Measurements from ENCODE around the gene ZCCHC14. TPM values are rescaled to one million over a fixed set of nuclear protein-coding genes. Genes with fewer than 3 reads are reported as not detected.
"Not testable (repeated sequence)": the region's sequence is repeated elsewhere in the genome, so short reads cannot be mapped to it uniquely, and the experiment has no call there.

The ZCCHC14 gene
- total and polyA plus RNA-seq, 2 experiments from 2014 or later, result 7.9 to 23.2 TPM

DNA sequence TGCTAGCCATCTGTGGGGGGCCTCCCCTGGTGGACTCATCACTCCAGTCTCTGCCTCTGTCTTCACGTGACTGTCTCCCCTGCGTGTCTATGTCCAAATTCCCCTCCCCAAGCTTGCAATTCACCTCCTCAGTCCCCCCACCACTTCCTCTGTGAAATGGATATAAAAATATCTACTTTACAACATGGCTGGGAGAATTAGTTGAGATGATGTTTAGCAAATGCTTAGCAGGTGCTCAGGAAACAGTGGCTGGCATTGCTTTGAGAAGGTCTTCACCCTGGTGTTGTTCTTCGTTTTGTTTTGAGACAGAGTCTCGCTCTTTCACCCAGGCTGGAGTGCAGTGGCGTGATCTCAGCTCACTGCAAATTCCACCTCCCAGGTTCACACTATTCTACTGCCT is 8.3 kb upstream of the ZCCHC14 start:
- no peaks in the 10 kb centered on the region for H3K9me3 ChIP-seq (ENCODE audit: low read depth)
- H3K27ac ChIP-seq, result no peak overlapping the region
- no peaks in the 10 kb centered on the region for H3K36me3 ChIP-seq
- no peak overlapping the region for H3K4me3 ChIP-seq
- no peak for DNase-seq (ENCODE audit: low read depth in 1 of 2, low spot score in 1 of 2)
- peaks cover 5% of the 10 kb centered on the region for H3K4me1 ChIP-seq (ENCODE audit: low read depth)
- H3K27me3 ChIP-seq, result no peaks in the 10 kb centered on the region
- TF ChIP-seq, protein P1, sequence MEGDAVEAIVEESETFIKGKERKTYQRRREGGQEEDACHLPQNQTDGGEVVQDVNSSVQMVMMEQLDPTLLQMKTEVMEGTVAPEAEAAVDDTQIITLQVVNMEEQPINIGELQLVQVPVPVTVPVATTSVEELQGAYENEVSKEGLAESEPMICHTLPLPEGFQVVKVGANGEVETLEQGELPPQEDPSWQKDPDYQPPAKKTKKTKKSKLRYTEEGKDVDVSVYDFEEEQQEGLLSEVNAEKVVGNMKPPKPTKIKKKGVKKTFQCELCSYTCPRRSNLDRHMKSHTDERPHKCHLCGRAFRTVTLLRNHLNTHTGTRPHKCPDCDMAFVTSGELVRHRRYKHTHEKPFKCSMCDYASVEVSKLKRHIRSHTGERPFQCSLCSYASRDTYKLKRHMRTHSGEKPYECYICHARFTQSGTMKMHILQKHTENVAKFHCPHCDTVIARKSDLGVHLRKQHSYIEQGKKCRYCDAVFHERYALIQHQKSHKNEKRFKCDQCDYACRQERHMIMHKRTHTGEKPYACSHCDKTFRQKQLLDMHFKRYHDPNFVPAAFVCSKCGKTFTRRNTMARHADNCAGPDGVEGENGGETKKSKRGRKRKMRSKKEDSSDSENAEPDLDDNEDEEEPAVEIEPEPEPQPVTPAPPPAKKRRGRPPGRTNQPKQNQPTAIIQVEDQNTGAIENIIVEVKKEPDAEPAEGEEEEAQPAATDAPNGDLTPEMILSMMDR (IDR thresholded peaks at IDR 0.05; ENCODE audit: low read depth, low read length), result no peak

DNA sequence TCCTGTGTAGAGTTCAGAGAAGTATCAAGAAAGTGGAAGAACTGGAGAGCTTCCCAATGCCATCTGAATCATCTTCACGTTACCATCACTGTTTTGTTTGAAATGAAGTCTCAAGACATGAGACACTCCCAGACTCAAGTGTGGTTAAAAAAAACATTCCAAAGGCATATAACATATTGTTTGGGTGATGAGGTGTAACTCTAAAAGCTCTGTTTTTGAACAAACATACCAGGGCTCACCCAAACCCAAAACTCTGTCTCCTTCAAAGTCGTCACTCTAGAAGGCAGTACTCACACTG is 6.3 kb upstream of the ZCCHC14 start:
- H3K4me3 ChIP-seq, result no peak overlapping the region
- H3K27me3 ChIP-seq, result no peaks in the 10 kb centered on the region
- no peaks in the 10 kb centered on the region for H3K36me3 ChIP-seq
- H3K4me1 ChIP-seq (ENCODE audit: low read depth), result peaks cover 5% of the 10 kb centered on the region
- TF ChIP-seq, protein P1 (IDR thresholded peaks at IDR 0.05; ENCODE audit: low read depth, low read length), result no peak
- H3K27ac ChIP-seq, result no peak overlapping the region
- no peaks in the 10 kb centered on the region for H3K9me3 ChIP-seq (ENCODE audit: low read depth)
- DNase-seq (ENCODE audit: low read depth in 1 of 2, low spot score in 1 of 2), result no peak

DNA sequence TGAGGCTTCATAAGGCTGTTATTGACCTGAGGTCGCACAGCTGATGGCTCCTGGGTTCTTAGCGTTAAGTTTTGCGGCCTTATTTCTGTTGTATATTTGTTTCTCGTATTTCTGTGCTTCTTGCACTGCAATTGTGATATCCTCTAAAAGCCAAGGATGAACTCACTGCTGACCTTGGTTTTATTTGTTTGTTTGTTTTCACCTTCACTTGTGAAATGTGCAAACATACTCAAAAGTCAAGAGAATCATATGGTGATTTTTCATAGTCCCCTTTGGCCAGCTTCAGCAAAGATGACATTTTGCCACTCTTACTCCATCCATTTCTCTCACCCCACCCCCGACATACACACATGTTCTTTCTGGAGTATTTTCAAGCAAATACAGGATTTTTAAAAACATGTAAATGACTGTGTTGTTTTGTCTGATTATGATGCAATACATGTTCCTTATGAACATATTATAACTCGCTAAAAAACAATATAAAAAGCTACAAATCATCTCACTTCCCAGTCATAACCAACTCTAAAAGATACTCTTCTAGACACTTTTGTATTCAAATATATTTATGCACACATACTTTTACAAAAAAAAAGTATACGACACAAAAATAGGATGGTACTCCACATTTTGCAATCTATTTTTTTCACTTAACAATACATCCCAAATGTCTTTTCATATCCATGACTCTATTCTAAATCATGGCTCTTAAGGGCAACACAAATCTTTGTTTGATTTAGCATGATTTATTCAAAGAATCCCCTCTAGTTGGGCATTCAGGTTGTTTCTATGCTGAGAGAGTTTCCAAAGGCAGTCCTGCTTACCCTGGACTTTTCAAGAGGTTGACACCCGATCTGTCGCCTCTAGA is 5.7 kb upstream of the ZCCHC14 start:
- DNase-seq (ENCODE audit: low read depth in 1 of 2, low spot score in 1 of 2), result no peak
- peaks cover 5% of the 10 kb centered on the region for H3K4me1 ChIP-seq (ENCODE audit: low read depth)
- H3K27ac ChIP-seq, result no peak overlapping the region
- H3K27me3 ChIP-seq, result no peaks in the 10 kb centered on the region
- no peaks in the 10 kb centered on the region for H3K36me3 ChIP-seq
- no peaks in the 10 kb centered on the region for H3K9me3 ChIP-seq (ENCODE audit: low read depth)
- H3K4me3 ChIP-seq, result no peak overlapping the region
- TF ChIP-seq, protein P1 (IDR thresholded peaks at IDR 0.05; ENCODE audit: low read depth, low read length), result no peak

DNA sequence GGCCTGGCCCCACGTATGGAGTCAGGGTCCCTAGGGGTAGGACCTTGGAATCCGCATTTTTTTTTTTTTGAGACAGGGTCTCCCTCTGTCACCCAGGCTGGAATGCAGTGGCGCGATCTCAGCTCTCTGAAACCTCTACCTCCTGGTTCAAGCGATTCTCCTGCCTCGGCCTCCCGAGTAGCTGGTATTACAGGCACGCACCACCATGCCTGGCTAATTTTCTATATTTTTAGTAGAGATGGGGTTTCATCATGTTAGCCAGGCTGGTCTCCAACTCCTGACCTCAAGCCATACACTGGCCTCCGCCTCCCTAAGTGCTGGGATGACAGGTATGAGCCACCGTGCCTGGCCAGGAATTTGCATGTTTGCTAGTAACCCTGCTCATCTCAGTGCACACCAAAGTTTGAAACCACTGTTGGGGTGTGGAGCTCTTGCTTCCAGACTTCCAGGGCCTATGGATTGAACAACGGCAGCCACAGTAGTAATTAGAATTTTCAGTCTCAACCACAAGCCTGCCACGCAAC is 5.0 kb upstream of the ZCCHC14 start:
- H3K27ac ChIP-seq; H3K27me3 ChIP-seq; H3K4me1 ChIP-seq (ENCODE audit: low read depth); DNase-seq (ENCODE audit: low read depth in 1 of 2, low spot score in 1 of 2); H3K36me3 ChIP-seq; H3K4me3 ChIP-seq; H3K9me3 ChIP-seq (ENCODE audit: low read depth): not testable (repeated sequence)

DNA sequence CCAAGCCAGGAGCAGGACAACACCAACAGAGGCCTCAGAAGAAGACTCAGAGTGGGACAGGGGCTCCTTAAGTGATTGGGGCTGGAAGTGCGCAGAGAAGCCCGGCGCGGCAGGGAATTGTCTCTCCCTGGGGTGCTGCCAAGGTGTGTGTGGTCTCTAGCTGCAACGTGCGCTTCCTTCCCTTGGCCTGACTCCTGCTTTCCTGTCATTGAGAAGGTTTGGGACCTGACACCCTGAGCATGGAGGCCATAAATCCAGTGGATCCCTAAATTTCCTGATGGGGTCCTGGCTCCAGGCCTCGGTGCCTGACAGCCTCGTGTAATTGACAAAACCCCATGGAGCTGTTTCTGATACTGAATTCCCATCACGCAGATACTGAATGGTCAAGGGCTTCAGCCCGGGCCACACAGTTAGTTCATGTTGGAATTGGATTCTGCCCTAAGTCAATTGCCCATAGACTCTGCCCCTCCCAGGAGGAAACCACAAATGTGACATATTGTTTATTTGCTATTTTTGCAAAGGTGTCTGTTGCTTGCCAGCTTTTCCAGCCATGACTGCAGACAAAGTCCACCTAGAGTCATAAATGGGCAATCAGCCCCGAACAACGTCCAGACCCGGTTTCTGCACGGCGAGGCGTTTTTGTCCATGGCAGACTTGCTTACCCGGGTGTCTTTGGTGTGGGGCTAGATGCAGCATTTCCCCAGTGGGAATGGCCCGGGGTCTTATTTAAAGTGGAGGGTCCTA is 4.4 kb upstream of the ZCCHC14 start:
- H3K27me3 ChIP-seq; DNase-seq (ENCODE audit: low read depth in 1 of 2, low spot score in 1 of 2); H3K4me1 ChIP-seq (ENCODE audit: low read depth); H3K4me3 ChIP-seq; H3K9me3 ChIP-seq (ENCODE audit: low read depth); H3K36me3 ChIP-seq; H3K27ac ChIP-seq: not testable (repeated sequence)

DNA sequence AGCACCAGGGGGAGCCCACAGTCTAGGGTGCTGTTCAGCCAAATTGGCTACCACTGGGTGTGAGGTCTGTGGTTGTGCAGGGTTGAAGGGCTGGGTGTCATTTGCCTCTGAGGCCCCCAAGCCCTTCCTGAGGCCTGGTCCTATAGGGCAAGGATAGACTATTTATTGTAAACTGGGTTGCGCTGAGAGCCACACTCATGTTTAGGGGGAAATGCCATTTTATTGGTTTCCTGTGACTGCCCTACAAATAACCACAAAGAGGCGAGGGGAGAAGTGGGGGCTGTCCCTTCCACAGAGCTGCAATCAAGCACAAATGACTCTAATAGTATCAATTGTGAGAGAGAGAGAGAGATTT is 3.6 kb upstream of the ZCCHC14 start:
- Histone ChIP-seq H3K4me1 (ENCODE audit: low read depth) (peaks cover 5% of the 10 kb centered on the region), H3K4me3 (no peak overlapping the region), H3K27me3 (no peaks in the 10 kb centered on the region), H3K27ac (no peak overlapping the region), H3K36me3 (no peaks in the 10 kb centered on the region), H3K9me3 (ENCODE audit: low read depth) (no peaks in the 10 kb centered on the region)
- TF ChIP-seq, protein P1 (IDR thresholded peaks at IDR 0.05; ENCODE audit: low read depth, low read length), result no peak
- DNase-seq (ENCODE audit: low read depth in 1 of 2, low spot score in 1 of 2), result no peak
